ENCODE measurements around the gene USP54. TPM values are rescaled to one million over a fixed set of nuclear protein-coding genes. Genes with fewer than 3 reads are reported as not detected.

The USP54 gene
- total RNA-seq, 6 experiments from 2014 or later, result 1.5 to 5.7 (median 3.6) TPM

DNA sequence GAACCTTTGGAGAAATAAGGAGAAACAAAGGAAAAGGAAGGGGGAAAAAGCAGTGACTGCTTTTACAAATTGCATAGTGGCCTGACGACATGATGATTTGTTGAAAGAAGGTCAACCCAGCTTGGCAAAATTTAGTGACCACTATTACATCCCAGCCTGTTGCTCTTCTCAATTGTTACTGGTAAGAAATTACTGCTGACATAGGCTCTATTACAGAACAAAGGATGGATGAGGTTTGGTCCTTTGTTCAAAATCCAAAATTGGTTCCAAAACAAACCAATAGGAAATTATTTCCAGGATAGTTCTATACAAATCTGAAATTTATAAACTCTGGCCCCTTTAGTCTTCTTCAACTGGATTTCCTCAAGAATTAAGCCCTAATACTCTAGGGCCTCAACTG is 39.6 kb downstream of the USP54 start:
- H3K4me1 ChIP-seq, result no peaks in the 10 kb centered on the region
- H3K36me3 ChIP-seq, result no peaks in the 10 kb centered on the region
- H3K4me3 ChIP-seq, result no peak overlapping the region
- WGBS (ENCODE audit: insufficient coverage, low coverage, low lambda C conversion rate, missing lambda C conversion rate), result 78% methylated on average over 1 of the region's 1 CpG
- no peaks in the 10 kb centered on the region for H3K9me3 ChIP-seq
- no peak overlapping the region for H3K27ac ChIP-seq
- no peak for TF ChIP-seq POLR2A (IDR thresholded peaks at IDR 0.05)
- TF ChIP-seq, protein P1, sequence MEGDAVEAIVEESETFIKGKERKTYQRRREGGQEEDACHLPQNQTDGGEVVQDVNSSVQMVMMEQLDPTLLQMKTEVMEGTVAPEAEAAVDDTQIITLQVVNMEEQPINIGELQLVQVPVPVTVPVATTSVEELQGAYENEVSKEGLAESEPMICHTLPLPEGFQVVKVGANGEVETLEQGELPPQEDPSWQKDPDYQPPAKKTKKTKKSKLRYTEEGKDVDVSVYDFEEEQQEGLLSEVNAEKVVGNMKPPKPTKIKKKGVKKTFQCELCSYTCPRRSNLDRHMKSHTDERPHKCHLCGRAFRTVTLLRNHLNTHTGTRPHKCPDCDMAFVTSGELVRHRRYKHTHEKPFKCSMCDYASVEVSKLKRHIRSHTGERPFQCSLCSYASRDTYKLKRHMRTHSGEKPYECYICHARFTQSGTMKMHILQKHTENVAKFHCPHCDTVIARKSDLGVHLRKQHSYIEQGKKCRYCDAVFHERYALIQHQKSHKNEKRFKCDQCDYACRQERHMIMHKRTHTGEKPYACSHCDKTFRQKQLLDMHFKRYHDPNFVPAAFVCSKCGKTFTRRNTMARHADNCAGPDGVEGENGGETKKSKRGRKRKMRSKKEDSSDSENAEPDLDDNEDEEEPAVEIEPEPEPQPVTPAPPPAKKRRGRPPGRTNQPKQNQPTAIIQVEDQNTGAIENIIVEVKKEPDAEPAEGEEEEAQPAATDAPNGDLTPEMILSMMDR (IDR thresholded peaks at IDR 0.05), result no peak
- ATAC-seq (no peak), DNase-seq (no peak)
- intact Hi-C loops (cut with DNase I), result no loop called here
- no peaks in the 10 kb centered on the region for H3K27me3 ChIP-seq

DNA sequence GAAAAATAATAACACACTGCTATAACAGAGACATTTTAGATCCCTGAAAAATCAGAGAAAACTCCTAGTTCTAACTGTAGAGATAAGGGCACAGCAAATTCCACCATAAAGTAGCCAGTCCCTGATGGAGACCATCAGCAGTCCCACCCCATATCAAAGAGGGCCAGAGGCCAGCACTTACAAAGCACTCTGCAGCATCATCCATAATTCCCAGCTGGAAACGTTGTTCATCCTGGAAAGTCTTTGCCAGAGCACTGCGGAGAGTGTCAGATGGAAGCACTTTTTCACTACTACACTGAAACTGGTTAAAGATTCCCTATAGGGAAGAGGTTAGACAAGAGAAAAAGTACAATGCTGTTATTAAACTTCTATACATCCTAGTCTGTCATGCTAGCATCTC is 45.8 kb downstream of the USP54 start:
- intact Hi-C loops (cut with DNase I), result no loop called here
- Histone ChIP-seq H3K36me3 (no peaks in the 10 kb centered on the region), H3K4me3 (no peak overlapping the region), H3K27me3 (no peaks in the 10 kb centered on the region), H3K4me1 (no peaks in the 10 kb centered on the region), H3K9me3 (no peaks in the 10 kb centered on the region), H3K27ac (no peak overlapping the region)
- DNase-seq (no peak), ATAC-seq (no peak)
- TF ChIP-seq, protein P1 (IDR thresholded peaks at IDR 0.05), result no peak
- no peak for TF ChIP-seq POLR2A (IDR thresholded peaks at IDR 0.05)
- WGBS (ENCODE audit: insufficient coverage, low coverage, low lambda C conversion rate, missing lambda C conversion rate), result 86% methylated on average over 2 of the region's 2 CpGs

DNA sequence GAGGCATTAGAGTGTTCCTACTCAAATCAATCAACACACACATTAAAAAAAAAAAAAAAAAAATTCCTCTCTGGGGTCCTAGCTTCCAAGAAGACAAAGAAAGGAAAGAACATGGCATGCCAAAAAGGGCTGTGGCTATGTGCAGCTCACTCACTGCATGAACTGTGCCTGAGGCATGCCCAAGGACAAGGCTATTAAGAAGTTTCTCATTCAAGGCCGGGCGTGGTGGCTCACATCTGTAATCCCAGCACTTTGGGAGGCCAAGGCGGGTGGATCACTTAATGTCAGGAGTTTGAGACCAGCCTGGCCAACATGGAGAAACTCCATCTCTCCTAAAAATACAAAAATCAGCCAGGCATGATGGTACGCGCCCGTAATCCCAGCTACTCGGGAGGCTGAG is 53.4 kb downstream of the USP54 start:
- no peak for ATAC-seq
- Histone ChIP-seq H3K4me3 (no peak overlapping the region), H3K4me1 (no peaks in the 10 kb centered on the region), H3K36me3 (no peaks in the 10 kb centered on the region), H3K27me3 (no peaks in the 10 kb centered on the region), H3K9me3 (no peaks in the 10 kb centered on the region), H3K27ac (no peak overlapping the region)
- TF ChIP-seq, protein P1 (IDR thresholded peaks at IDR 0.05), result no peak
- no peak for TF ChIP-seq POLR2A (IDR thresholded peaks at IDR 0.05)
- DNase-seq, result no peak
- intact Hi-C loops (cut with DNase I), result no loop called here
- WGBS (ENCODE audit: insufficient coverage, low coverage, low lambda C conversion rate, missing lambda C conversion rate), result 94% methylated on average over 3 of the region's 7 CpGs

DNA sequence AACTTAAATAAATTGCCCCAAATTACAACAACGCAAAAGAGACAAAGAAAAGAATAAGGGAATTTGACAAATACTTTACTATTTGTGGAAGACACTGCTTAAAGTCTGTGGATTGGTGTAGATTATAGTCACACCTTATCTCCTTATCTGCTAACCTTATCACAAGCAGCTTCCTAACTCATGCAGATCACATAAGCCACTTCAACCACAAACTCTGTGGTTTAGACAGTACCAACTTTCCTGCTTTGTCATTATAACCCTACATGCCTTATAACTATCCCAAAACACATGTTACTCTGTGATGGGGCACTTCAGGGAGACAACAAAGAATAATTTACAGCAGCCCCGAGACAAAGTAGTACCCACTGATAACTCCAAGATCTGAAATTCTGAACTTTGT is 53.9 kb downstream of the USP54 start:
- 82% methylated on average over 2 of the region's 2 CpGs for WGBS (ENCODE audit: insufficient coverage, low coverage, low lambda C conversion rate, missing lambda C conversion rate)
- intact Hi-C loops (cut with DNase I), result no loop called here
- Histone ChIP-seq H3K4me3 (no peak overlapping the region), H3K36me3 (no peaks in the 10 kb centered on the region), H3K9me3 (no peaks in the 10 kb centered on the region), H3K27me3 (no peaks in the 10 kb centered on the region), H3K27ac (no peak overlapping the region), H3K4me1 (no peaks in the 10 kb centered on the region)
- no peak for DNase-seq
- TF ChIP-seq, protein P1 (IDR thresholded peaks at IDR 0.05), result no peak
- TF ChIP-seq POLR2A (IDR thresholded peaks at IDR 0.05), result no peak
- no peak for ATAC-seq

DNA sequence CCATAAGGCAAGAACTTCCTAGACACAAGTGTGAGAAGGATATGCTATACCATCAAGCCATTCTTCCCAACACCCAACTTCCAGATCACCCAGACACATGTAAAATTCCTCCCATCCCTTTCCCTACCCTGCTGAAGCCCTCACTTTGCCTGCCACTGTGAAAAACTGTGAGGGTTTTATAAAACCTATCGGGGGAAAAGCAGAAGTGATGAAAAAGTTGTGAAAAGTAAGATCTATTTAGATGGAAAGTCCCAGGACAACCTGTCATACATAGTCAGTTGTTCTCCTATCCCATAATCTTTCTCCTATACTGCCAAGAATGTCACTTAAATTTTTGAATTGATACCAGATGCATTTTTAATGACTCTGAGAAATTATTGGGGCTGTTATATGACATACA is 56.3 kb downstream of the USP54 start:
- no peaks in the 10 kb centered on the region for H3K27me3 ChIP-seq
- no peak for DNase-seq
- TF ChIP-seq, protein P1 (IDR thresholded peaks at IDR 0.05), result no peak
- no peak for TF ChIP-seq POLR2A (IDR thresholded peaks at IDR 0.05)
- 60% methylated on average over 1 of the region's 1 CpG for WGBS (ENCODE audit: insufficient coverage, low coverage, low lambda C conversion rate, missing lambda C conversion rate)
- no peaks in the 10 kb centered on the region for H3K4me1 ChIP-seq
- H3K36me3 ChIP-seq, result no peaks in the 10 kb centered on the region
- H3K9me3 ChIP-seq, result no peaks in the 10 kb centered on the region
- H3K4me3 ChIP-seq, result no peak overlapping the region
- no peak overlapping the region for H3K27ac ChIP-seq
- ATAC-seq, result no peak
- intact Hi-C loops (cut with DNase I), result loop anchor here (5.0 kb wide), 1 partner anchor 107 kb away; the partner anchor contains the start of gene MYOZ1 (in 2 of the 2)

Data from right lobe of liver (tissue), 6 donors.